SU-DHL-6 (cell line): Measurements from ENCODE around the gene C1QL4.

Source experiments
- H2AFZ ChIP-seq: fragments of 200-600 bp; sonication (generic); 2 replicates; pipeline ENCODE4 v1.6.1; 2014; ENCODE audit warnings: low read depth, mild to moderate bottlenecking, moderate library complexity, mixed read lengths, antibody characterized with exemption, low read length; ENCODE audit not compliant: severe bottlenecking
- H3F3A ChIP-seq: fragments of 200-600 bp; shearing (Covaris generic); 2 replicates; pipeline ENCODE4 v1.6.0; 2016; ENCODE audit warnings: antibody characterized with exemption, mild to moderate bottlenecking; ENCODE audit not compliant: insufficient read depth
- H3K27ac ChIP-seq: fragments of 200-600 bp; sonication (generic); 2 replicates; pipeline ENCODE4 v1.5.1; 2016; ENCODE audit warnings: low read depth, mild to moderate bottlenecking, low read length, moderate library complexity, mixed read lengths
- H3K27me3 ChIP-seq: fragments of 200-600 bp; sonication (generic), shearing (Covaris generic); 2 replicates; pipeline ENCODE4 v1.6.0; 2014; ENCODE audit warnings: mild to moderate bottlenecking, low read length
- H3K36me3 ChIP-seq: fragments of 200-600 bp; sonication (generic); 2 replicates; pipeline ENCODE4 v1.6.1; 2014; ENCODE audit warnings: mild to moderate bottlenecking, low read length, mixed read lengths
- H3K4me2 ChIP-seq: fragments of 300-600, 200-600 bp; shearing (Covaris generic), sonication (generic); 2 replicates; pipeline ENCODE4 v1.6.0; 2014; ENCODE audit warnings: low read length, low read depth, mild to moderate bottlenecking; ENCODE audit not compliant: poor library complexity, severe bottlenecking
- H3K4me3 ChIP-seq: fragments of 200-600 bp; sonication (generic); 2 replicates; pipeline ENCODE4 v1.5.1; 2014; ENCODE audit warnings: antibody characterized with exemption, low read length, mild to moderate bottlenecking, mixed read lengths; ENCODE audit not compliant: insufficient read depth, poor library complexity, severe bottlenecking
- H3K79me2 ChIP-seq: fragments of 200-600 bp; sonication (generic); 2 replicates; pipeline ENCODE4 v1.6.1; 2014; ENCODE audit warnings: mild to moderate bottlenecking, low read length, moderate library complexity; ENCODE audit not compliant: insufficient read depth
- H3K9ac ChIP-seq: fragments of 200-600 bp; sonication (generic); 2 replicates; pipeline ENCODE4 v1.7.0; 2014; ENCODE audit warnings: mild to moderate bottlenecking, low read length
- H3K9me2 ChIP-seq: fragments of 200-600 bp; sonication (generic); replicated peaks from 2 replicates; pipeline ENCODE4 v1.6.1; 2014; ENCODE audit warnings: low read length; ENCODE audit not compliant: insufficient read depth
- H3K9me3 ChIP-seq: fragments of 200-600 bp; sonication (generic); 2 replicates; pipeline ENCODE4 v1.6.1; 2014; ENCODE audit warnings: low read length, mixed read lengths; ENCODE audit not compliant: insufficient read depth
- H4K20me1 ChIP-seq: fragments of 200-600 bp; sonication (generic); 2 replicates; pipeline ENCODE4 v1.6.1; 2014; ENCODE audit warnings: low read depth, mild to moderate bottlenecking, antibody characterized with exemption, low read length, moderate library complexity, mixed read lengths
- CTCF ChIP-seq: fragments of 200-600 bp; sonication (generic); IDR thresholded peaks from one replicate; pipeline ENCODE4 v1.5.1; 2017; ENCODE audit warnings: antibody characterized with exemption, mild to moderate bottlenecking, low read length, moderate library complexity; ENCODE audit not compliant: insufficient read depth, poor library complexity, severe bottlenecking
- EZH2phosphoT487 ChIP-seq: fragments of 200-600 bp; sonication (generic), shearing (Covaris generic); conservative IDR thresholded peaks from 2 replicates; pipeline ENCODE4 v1.6.1; 2018; ENCODE audit warnings: mild to moderate bottlenecking, antibody characterized with exemption, low read length, moderate library complexity, mixed read lengths

The C1QL4 gene

GRCh38 chr12:49309386-49309785 lies 27.6 kb downstream of the C1QL4 start:
- Histone ChIP-seq H2AFZ (no peak overlapping the region), H3K27ac (no peak overlapping the region)
- TF ChIP-seq CTCF (no peak), EZH2phosphoT487 (no peak)

GRCh38 chr12:49305762-49306510 lies 31.1 kb downstream of the C1QL4 start:
- H3K27me3 ChIP-seq = no peaks in the 10 kb centered on the region
- TF ChIP-seq EZH2phosphoT487 (no peak), CTCF (no peak)
- no peak overlapping the region for H3K9ac ChIP-seq
- no peaks in the 10 kb centered on the region for H3K79me2 ChIP-seq
- no peak overlapping the region for H2AFZ ChIP-seq
- H3K4me2 ChIP-seq = no peak overlapping the region
- H3K36me3 ChIP-seq = no peaks in the 10 kb centered on the region
- H4K20me1 ChIP-seq = no peaks in the 10 kb centered on the region
- H3K27ac ChIP-seq = no peak overlapping the region
- H3K9me2 ChIP-seq = no peaks in the 10 kb centered on the region
- no peaks in the 10 kb centered on the region for H3K9me3 ChIP-seq
- no peaks in the 10 kb centered on the region for H3F3A ChIP-seq
- H3K4me3 ChIP-seq = no peak overlapping the region

More at GRCh38 chr12:49309386-49309785, 27.6 kb downstream of the C1QL4 start:
- Histone ChIP-seq H3K9ac (no peak overlapping the region), H4K20me1 (no peaks in the 10 kb centered on the region), H3K9me3 (no peaks in the 10 kb centered on the region), H3K4me3 (no peak overlapping the region), H3K79me2 (no peaks in the 10 kb centered on the region), H3K9me2 (no peaks in the 10 kb centered on the region), H3K4me2 (no peak overlapping the region), H3F3A (no peaks in the 10 kb centered on the region), H3K36me3 (no peaks in the 10 kb centered on the region), H3K27me3 (no peaks in the 10 kb centered on the region)

GRCh38 chr12:49304161-49304560 lies 32.8 kb downstream of the C1QL4 start:
- Histone ChIP-seq H3K9me2 (no peaks in the 10 kb centered on the region), H3K27me3 (no peaks in the 10 kb centered on the region), H3K27ac (no peak overlapping the region), H3K36me3 (no peaks in the 10 kb centered on the region), H3K9me3 (no peaks in the 10 kb centered on the region), H3F3A (no peaks in the 10 kb centered on the region), H3K9ac (no peak overlapping the region), H4K20me1 (no peaks in the 10 kb centered on the region), H3K4me2 (no peak overlapping the region), H2AFZ (no peak overlapping the region), H3K4me3 (no peak overlapping the region), H3K79me2 (no peaks in the 10 kb centered on the region)
- TF ChIP-seq CTCF (no peak), EZH2phosphoT487 (no peak)
